GM18511 (cell line): ENCODE data around the gene ZMYND10.

Source experiments
- ATAC-seq: cut with Tn5 transposase; IDR thresholded peaks from one replicate; pipeline ENCODE4 v1.9.1; 2021; ENCODE audit warnings: mild to moderate bottlenecking, moderate library complexity; ENCODE audit not compliant: unreplicated experiment

The ZMYND10 gene

DNA sequence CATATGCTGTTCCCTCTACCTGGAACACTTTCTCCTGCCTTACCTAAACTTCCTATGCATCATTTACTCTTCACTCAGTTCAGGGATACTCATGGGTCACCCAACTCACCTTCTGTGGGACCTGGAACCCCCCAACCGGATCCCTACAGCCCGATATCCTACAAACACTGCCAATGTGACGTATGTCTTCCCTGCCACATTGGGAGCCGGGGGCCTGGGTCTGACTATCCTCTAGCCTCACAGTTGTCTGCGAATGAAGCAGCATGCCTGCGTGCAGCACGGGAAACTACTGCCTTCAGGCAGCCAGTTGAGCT is 4.6 kb upstream of the ZMYND10 start:
- ATAC-seq: no peak

- no peak for ATAC-seq
These were observed 1.8 kb upstream of the ZMYND10 start for GRCh38 chr3:50347187-50347813.

DNA sequence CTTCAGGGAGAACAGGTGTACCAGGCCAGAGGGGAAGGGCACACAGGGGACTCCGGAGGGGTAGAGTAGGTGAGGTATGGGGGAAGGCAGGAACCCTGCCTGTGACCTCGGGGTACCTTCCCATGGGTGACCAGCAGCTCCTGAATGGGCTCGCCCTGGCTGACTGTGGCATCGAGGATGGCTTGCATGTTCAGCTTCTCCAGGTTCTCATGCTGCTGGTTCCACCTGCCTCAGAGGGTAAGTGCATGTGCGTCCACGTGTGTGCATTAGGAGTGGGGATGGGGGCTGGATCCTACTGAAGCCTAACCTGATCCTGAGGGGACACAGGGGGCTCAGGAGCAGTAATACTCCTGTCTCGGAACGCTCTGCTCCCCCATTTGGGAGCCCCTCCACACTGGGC is 524 bp downstream of the ZMYND10 start:
- ATAC-seq: no peak

GRCh38 chr3:50342813-50343633 is 2.5 kb downstream of the ZMYND10 start:
- no peak for ATAC-seq

GRCh38 chr3:50341996-50342650 is 3.4 kb downstream of the ZMYND10 start:
- no peak for ATAC-seq

DNA sequence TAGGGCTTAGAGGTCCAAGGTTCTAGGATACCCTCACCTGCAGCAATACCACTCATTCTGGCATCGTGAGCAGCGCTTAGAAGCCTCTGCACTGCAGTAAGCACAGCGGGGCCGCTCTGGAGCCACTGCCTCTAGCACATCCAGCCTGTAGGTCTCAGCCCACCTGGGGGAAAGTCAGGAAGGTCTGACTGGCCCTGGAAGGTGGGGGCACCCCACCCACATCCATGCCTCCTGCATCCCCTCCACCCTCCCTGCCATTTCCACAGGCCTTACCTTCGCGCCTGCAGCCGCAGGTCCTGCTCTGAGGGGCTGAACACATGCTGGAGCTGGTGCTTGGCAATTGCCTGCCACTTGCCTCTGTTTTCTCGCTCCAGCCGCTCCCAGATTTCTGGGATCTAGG is 4.0 kb downstream of the ZMYND10 start:
- ATAC-seq: no peak

DNA sequence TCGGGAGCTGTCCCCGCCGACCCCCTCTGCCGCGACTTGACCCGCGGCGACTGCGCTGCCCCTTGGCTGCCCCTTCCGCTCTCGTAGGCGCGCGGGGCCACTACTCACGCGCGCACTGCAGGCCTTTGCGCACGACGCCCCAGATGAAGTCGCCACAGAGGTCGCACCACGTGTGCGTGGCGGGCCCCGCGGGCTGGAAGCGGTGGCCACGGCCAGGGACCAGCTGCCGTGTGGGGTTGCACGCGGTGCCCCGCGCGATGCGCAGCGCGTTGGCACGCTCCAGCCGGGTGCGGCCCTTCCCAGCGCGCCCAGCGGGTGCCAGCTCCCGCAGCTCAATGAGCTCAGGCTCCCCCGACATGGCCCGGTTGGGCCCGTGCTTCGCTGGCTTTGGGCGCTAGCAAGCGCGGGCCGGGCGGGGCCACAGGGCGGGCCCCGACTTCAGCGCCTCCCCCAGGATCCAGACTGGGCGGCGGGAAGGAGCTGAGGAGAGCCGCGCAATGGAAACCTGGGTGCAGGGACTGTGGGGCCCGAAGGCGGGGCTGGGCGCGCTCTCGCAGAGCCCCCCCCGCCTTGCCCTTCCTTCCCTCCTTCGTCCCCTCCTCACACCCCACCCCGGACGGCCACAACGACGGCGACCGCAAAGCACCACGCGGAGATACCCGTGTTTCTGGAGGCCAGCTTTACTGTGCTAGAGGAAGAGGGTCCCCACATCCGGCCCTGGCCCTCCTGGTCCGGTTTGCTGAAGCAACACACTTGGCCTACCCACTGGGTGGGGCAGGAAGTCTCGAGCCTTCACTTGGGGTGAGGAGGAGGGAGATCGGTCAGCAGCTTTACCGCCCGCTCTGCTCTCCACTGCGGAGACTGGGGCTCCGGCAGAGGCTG is 4.8 kb downstream of the ZMYND10 start, which contains the start of gene RASSF1:
RASSF1 (minus strand) TSS at position 389 of the 882 bp plus-strand sequence; CDS start at position 358, 31 bp downstream.
- ATAC-seq: no peak

- no peak for ATAC-seq
These were observed 5.4 kb downstream of the ZMYND10 start for GRCh38 chr3:50340147-50340447.

DNA sequence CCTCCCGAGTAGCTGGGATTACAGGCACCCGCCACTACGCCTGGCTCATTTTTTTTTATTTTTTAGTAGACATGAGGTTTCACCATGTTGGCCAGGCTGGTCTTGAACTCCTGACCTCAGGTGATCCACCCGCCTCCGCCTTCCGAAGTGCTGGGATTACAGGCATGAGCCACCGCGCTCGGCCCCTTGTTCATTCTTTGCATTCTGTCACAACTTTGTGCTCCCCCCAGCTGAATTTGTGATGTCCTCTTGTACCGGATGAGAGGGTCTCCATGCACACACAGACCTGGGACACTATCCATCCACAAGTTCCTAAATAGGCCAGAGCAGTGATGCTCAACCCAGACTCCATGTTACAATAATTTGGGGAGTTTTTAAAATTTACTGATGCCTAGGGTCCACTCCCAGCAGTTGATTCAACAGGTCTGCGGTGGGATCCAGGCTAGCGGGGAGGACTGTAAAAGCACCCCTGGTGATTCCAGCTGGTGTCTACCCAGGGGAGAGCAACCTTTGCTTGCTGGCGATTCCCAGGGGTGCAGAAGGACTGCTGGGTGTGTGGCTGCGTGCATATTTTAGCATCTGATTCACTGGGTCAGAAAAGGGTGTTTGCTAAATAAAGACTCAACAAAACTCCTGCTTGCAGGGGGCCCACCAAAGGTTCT is 5.9 kb downstream of the ZMYND10 start:
- ATAC-seq: no peak

- ATAC-seq: no peak
These were observed 6.6 kb downstream of the ZMYND10 start for GRCh38 chr3:50338965-50339364.

- ATAC-seq: peak; percentile 79
These were observed 8.2 kb downstream of the ZMYND10 start for GRCh38 chr3:50337175-50337861.

- peak; percentile 35 for ATAC-seq
These were observed 8.9 kb downstream of the ZMYND10 start for GRCh38 chr3:50336452-50337174.

GRCh38 chr3:50334339-50335075 is 11.0 kb downstream of the ZMYND10 start:
- no peak for ATAC-seq

GRCh38 chr3:50333744-50334328 is 11.7 kb downstream of the ZMYND10 start:
- ATAC-seq: no peak

- no peak for ATAC-seq
These were observed 14.1 kb downstream of the ZMYND10 start for GRCh38 chr3:50331364-50331907.

- no peak for ATAC-seq
These were observed 15.2 kb downstream of the ZMYND10 start for GRCh38 chr3:50330330-50330729.

DNA sequence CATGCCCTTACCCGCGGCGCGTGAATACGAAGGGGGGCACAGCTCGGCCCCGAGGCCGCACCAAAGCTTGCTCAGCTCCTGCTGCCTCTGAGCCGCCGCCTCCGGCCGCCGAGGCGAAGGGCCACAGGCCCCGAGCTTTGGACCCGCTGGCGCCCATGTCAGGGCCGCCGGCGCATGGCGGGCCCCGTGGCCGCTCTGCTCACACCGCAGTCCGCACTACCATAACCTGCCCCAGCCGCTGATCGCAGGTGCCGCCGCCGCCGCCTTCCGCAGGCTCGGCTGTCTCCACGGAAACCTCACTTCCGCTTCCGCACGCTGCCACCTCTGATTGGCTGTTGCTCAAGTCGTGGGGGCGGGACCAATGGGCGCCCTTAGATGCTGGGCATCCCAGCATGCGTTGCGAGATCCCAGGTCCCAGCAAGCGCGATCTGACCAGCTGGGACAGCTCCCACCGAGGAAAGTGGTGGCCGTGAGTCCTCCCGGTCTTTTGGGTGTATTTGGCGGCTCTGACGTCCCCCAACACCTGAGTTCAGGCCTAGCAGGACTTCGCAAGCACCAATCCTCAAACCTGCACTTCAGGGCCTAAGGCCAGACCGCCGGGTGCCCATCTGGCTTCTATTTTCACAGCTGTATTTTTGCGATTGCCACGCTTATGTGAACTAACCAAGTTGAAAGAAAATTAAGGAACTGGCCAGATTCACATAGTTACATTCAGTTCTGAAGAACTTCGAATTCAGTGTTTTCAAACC is 17.4 kb downstream of the ZMYND10 start, which contains the start of gene TUSC2:
TUSC2 (minus strand) TSS at position 281 of the 749 bp plus-strand sequence; CDS start at position 157, 124 bp downstream.
- ATAC-seq: peak; percentile 95
